ENCODE results near the gene TBC1D4.

TBC1D4 gene

GRCh38 chr13:75486146-75487062 lies 4.4 kb upstream of the TBC1D4 start:
- DNase-seq, result no peak

DNA sequence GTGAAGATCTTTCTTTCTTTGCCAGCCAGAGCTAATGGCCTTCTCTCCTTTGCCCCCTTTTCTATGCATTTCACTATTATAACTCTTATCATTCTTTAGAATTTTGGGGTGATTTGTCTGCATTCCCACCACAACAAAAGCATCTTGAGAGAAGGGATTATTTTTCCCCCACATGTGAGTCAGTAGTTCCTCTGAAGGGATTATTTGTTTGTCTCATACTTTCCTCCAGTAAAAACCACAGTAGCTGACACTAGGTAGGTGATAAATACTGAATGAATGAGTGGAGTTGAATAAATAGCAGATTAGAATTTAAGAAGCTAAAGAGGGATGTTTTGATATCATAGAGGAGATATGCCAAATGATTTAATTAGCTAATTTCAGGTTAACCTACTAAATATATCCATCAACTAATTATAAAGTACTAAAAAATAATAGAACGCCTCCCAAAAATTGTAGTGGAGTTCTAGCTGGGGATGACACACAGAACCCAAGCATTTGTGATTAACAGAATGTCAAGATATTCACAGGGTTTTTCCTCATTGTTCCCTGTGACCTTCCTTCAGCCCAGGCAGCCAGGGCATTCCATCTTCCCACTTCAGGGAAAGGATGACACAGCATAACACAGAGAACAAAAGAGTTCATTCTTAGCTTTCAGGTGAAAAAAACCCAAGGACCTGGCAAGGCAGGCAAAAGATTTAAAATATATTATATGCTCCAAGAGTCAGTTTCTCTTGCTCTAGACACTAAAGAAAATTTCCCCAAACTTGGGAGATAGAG lies 3.5 kb upstream of the TBC1D4 start:
- DNase-seq, result no peak

DNA sequence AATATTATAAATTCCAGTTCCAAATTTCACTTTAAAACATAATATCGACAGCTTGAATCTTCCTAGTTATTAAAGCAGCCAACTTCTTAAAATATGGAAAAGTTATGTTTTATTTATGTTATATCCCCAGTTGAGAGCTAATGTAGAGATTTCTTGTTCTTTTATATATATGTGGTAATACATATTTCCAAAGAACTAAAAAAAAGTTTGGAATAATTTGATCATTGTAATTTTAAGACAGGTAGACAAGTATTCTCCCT lies 781 bp upstream of the TBC1D4 start:
- DNase-seq, result no peak

GRCh38 chr13:75481176-75482069 lies 546 bp downstream of the TBC1D4 start:
- peak; percentile 74 for DNase-seq

DNA sequence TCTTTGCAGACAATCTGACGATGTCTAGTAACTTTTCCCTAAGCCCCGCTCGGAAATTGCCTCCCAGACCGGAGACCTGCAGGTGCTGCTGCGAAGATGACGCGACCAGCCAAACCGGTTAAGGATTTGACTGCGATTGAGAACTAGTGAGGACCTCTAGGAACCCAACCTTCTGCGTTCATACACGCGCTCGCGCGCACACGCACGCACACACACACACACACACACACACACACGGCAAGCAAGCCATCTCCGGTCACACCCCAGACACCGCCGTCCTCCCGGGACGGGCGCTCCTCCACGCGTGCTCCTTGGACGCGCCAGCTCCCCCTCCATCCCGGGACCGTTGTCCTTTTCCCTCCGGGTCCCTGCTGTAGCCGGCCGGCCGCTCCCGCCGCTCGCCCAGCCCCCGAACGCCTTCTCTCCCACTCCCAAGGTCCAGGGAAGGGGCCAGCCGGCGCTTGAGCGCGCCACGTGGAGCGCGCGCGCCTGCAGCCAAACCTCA lies 1.2 kb downstream of the TBC1D4 start:
- DNase-seq, result peak; percentile 78

DNA sequence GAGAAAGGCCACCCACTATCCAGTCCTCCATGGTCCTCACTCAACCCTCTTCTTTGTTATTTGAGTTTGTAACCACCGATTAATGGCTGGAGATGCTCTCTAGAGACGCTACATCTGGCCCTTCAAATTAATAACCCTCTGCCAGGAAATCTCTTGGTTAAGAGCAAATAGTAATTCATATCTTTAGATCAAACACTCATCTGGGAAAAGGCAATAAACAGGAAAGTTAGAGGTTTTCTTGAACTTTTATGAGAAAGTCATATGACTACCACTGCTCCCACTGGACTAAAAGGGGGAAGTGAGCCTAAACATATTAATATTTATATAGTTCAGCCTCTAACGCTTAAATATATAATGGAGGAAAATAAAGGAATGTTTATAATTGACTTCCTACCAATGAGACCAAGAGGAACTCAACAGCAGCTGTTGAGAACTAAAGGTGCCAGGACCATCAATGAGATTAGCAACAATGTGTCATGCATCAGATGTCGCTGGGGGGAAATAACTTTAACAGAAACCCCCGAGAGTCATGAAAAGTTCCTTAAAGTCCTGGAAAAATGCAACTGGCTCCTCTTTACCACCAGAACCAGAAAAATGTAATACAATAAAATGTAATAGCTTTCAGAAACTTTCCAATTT lies 2.7 kb downstream of the TBC1D4 start:
- DNase-seq, result no peak

- DNase-seq, result no peak
Observed at GRCh38 chr13:75478659-75479058, 3.3 kb downstream of the TBC1D4 start.

DNA sequence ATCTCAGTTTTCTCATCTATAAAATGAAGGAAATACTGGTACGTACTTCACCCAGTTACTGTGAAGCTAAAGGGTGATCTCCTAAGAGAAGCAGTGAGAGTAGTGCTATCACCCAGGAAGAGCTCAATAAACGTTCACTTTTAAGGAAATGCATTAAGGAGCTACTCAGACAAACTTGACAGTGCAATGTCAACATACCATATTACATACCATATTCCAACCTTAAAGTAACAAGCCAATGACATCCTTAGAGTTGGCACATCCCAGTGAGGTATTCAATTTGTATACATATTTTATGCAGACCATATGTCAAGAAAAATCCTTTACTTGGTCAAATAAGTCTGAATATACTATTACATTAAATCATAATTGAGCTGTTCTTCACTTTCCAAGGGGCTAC lies 7.0 kb downstream of the TBC1D4 start:
- DNase-seq, result no peak

- DNase-seq, result no peak
Observed at GRCh38 chr13:75473468-75473867, 8.5 kb downstream of the TBC1D4 start.

GRCh38 chr13:75470676-75471075 lies 11.3 kb downstream of the TBC1D4 start:
- DNase-seq, result no peak

DNA sequence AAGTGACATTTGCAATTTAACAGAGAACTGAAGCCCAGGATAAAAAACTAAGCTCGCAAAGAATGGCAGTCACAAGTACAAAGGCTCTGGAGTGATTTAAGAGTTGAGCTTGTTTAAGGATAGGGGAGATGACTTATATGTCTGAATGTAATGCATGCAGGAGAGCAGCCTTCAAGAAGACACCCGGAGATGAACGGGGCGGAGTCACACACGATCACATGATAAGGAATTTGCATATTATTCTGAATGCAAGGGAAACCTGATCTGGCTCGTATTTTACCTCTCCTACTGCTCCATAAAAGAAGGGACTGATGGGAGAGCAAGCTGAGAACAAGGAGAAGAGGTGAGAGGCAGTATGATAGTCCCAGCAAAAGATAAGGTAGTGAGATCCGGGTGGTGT lies 12.9 kb downstream of the TBC1D4 start:
- peak; percentile 37 for DNase-seq

GRCh38 chr13:75468602-75469001 lies 13.4 kb downstream of the TBC1D4 start:
- DNase-seq, result no peak

GRCh38 chr13:75468098-75468497 lies 13.9 kb downstream of the TBC1D4 start:
- DNase-seq, result no peak

GRCh38 chr13:75467040-75467728 lies 14.8 kb downstream of the TBC1D4 start:
- no peak for DNase-seq

DNA sequence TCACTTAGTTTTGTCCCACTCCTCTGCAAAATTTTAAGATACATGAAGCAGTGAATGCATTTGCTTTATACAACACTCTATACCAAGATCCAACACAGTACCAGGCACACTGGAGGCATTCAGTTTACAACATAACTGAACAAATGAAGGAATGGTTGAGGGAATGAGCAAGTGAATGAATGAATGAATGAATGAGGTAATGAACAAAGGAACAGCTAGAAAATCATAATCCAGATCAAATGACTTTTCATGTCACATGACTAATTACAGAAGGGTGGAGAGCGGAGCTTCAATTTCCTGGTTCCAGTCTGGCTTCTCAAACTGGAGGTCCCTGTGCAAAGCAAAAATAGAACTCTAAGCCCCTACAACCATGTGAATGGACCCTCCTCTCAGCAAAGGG lies 16.7 kb downstream of the TBC1D4 start:
- no peak for DNase-seq

- no peak for DNase-seq
Observed at GRCh38 chr13:75461314-75461713, 20.7 kb downstream of the TBC1D4 start.

DNA sequence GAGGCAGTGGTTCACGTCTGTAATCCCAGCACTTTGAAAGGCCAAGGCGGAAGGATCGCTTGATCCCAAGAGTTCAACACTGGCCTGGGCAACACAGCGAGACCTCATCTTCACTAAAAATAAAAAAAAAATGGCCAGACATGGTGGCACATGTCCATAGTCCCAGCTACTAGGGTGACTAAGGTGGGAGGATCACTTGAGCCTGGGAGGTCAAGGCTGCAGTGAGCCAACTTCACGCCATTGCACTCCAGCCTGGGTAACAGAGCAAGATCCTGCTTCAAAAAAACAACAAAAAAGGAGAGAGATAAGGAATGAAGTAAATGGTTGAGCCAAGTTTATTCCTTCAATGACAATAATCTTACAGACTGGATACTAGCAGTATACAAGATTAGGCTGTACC lies 21.3 kb downstream of the TBC1D4 start:
- no peak for DNase-seq

- peak; percentile 92 for DNase-seq
Observed at GRCh38 chr13:75458696-75459422, 23.1 kb downstream of the TBC1D4 start.

- no peak for DNase-seq
Observed at GRCh38 chr13:75455962-75456361, 26.0 kb downstream of the TBC1D4 start.

DNA sequence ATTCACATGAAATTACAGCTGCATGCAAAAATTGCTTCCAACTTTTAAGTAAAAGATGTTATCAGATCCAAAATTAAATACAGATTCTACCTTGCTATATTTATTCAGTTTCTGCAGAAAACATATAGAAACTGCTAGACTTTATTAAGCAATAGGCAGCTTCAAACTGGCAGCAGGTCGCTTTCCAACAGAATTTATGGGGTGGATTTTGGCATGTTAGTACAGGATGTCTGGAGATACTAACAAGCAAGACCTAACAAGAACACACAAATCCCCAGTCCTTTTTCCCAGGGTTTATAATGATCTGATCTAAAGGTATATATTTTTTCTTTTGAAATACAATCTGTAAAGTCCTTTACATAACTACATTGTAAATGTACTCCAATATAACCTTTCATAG lies 27.5 kb downstream of the TBC1D4 start:
- DNase-seq, result no peak

DNA sequence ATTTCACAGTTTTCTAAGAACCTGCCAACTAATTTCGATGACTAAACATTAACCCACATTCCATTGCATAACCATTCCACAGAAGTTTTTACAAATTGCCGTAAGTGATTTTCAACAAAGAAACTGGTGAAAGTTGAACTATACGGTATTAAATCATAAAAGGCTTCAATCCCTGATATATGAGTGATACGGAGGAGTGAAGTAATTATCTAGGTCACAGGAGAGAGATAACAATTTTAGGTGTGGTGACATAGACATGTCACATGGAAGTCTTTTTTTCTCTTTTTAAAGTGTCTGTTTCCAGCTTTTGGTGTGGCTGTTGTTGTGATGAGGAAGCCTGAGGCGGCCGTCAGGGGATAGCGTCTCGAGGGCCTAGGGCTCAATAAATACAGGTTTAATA lies 29.4 kb downstream of the TBC1D4 start:
- DNase-seq, result no peak
